GM12872 (cell line): ENCODE measurements around the gene TNS3.

Experiments used
- TF ChIP-seq, protein P1 (sequence below): IDR thresholded peaks from 3 replicates; pipeline ENCODE4 v1.5.1; 2011; ENCODE audit warnings: low read depth, mild to moderate bottlenecking, low read length, moderate library complexity; ENCODE audit not compliant: insufficient read depth

TNS3 gene

DNA sequence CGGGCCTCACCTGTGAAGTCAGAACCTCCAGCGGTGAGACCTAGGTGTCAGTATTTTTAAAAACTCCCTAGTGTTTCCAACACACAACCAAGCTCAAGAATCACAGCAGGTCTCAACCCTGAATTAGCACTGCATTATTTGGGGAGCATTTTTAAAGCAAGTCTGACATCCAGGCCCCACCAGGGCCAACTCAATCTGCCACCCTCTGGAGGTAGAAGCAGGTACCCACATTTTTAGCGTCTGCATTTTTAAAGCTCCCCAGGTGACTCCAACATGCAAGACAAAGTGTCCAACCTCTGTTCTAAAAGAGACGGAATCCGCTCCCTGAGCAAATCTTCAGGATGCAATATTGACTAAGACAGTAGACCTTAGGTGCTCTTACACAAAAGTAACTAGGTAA lies 225.7 kb downstream of the TNS3 start:
- TF ChIP-seq, protein P1, sequence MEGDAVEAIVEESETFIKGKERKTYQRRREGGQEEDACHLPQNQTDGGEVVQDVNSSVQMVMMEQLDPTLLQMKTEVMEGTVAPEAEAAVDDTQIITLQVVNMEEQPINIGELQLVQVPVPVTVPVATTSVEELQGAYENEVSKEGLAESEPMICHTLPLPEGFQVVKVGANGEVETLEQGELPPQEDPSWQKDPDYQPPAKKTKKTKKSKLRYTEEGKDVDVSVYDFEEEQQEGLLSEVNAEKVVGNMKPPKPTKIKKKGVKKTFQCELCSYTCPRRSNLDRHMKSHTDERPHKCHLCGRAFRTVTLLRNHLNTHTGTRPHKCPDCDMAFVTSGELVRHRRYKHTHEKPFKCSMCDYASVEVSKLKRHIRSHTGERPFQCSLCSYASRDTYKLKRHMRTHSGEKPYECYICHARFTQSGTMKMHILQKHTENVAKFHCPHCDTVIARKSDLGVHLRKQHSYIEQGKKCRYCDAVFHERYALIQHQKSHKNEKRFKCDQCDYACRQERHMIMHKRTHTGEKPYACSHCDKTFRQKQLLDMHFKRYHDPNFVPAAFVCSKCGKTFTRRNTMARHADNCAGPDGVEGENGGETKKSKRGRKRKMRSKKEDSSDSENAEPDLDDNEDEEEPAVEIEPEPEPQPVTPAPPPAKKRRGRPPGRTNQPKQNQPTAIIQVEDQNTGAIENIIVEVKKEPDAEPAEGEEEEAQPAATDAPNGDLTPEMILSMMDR: no peak

DNA sequence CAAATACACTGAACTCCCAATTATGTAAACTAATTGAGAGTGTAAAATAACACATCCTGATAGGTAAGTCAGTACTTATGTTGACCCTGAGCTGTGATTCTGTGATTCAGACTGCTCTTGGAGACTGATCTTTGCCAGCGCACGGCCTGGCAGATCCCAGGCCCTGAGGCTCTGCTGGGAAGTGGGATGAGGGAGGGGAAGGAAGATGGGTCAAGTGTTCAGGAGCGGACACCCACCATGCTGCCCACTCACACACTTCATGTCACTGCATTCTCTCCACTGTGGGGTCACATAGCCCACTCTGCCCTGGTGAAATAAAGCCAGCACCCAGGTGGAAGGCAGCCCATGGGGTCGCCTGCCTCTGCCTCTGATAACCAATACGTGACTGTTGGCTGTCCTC lies 226.2 kb downstream of the TNS3 start:
- TF ChIP-seq, protein P1: no peak

DNA sequence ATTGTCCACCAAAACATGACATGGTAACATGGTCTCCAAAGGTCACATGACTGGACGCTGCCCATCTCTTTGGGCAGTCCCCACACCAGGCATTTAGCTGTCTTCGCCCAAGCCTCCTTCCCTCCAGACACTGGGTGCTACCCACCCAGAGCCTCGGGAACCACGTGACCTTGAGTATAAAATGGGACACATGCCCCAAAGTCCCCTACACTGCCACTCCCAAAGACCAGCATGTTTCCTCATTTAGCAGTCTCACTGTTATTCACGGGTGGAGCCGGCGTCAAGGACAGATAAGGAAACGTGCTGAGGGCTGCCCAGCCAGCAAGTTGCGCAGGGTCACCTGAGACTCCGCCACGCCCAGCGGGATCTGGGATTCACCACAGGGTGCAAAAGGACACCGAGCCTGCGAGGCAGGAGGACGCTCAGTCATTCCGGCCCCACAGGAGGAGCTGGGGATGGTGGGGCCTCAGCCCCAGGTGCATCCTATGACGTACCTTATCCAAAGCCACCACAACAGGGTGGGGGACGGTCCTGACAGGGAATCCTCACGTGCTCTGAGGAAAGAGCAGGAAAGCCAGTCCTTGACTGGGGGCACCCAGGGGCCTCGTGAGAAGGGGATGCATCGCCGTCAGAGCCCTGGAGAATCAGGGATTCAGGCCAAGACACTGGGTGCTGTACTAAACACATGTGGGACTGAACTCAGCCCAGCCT lies 226.9 kb downstream of the TNS3 start:
- TF ChIP-seq, protein P1: no peak

DNA sequence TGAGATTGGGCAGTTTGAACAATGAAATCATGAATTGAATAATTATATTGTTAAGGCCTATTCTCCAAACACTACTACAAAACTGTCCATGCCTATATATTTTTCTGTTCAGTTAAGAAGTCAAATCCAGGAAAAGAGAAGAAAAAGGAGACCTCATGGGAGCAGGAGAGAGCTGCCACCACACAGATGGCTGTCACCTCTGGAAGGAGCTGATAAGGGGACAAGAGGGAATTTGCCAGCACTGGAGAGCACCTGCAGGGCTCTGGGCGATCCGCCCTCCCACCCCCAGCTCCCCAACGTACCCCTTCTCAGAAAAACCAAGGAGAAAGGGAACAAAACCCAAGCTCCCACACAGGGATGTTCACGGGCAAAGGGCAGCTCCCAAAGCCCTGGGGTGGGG lies 227.8 kb downstream of the TNS3 start:
- TF ChIP-seq, protein P1: no peak

DNA sequence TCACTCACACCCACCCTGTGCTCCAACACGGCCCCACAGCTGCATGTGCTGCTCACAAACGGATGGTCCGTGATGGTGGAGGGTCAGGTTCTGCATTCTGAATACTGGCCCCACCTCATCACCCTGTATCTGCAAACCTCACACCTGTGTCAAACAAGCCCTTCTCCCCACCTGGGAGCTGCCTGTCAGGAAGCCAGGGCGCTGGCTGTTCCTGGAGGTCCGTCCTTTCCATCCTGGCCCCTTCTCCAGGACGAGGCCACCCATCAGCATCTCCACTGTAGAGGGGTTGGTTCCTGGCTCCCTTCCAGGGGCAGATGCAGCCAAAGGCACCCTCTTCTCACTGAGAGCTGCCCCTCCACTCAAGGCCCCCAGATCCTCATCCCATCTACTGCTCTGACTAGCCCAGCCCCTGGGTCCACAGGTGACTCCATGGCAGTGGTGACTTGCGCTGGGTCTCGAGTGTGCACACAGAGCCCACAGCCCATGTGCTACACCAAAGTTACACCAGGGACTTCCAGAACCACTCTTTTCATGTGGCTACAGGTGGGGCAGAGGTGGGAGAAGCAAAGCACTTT lies 229.4 kb downstream of the TNS3 start:
- TF ChIP-seq, protein P1: no peak

DNA sequence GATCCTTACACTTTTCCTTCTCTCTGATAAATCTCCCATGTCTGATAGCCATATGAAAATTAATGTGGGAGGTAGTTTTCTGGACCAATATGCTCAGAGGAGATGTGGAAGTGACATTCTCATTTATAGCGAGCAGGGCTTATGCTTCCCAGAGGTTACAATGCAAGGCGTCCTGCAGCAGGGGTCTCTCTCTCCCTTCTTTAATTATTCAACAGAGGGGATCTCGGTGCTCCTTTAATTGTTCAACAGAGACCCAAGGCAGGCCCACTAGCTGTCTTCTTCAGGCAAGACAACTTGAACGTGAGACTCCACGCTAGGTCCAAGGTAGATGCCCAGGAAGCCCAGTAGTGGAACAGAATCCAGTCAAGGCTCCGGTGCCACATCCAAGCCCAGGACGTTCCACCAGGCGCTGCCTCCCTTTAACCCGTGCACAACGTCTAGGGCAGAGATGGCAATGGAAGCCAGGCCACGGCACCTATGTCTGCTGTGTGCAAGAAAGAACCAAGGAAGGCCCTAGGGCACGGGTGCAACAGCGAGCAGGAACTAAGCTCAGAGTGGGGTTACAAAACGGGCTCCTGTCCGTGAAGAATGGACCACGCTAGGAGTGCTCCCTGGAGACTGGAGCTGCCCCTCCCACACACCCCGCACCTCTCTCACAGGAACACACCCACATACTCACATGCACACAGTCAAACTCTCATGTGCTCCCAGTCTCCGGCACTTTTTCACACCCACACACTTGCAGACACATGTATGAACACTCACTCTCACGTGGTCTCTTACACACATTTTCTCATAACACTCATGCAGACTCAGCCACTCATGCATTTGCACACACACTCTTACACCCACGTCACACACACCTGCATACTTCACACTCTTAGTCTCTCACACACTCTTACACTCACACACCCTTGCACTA lies 230.4 kb downstream of the TNS3 start:
- TF ChIP-seq, protein P1: no peak

DNA sequence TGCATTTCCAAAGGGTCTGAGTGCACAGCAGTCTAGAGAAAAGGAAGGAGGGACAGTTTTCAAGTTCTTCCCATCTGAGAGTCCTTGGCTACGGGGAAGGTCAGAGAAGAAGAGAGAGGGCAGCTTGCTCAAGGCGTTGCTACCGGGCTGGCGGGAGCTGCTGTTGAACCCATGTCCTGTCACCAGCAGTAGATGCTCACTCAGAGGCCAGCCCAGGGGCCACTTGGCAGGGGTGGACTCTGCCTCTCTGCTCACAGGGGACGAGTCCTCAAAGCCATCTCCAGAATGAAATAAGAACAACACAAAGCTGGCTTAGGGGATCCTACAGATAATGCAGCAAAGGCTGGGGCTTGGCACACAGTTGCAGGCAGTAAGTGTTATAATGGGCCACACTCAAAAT lies 231.5 kb downstream of the TNS3 start:
- TF ChIP-seq, protein P1: no peak
